Spleen (tissue), 11 donors: ENCODE data around the gene BANP. TPM values are rescaled to one million over a fixed set of nuclear protein-coding genes. Genes with fewer than 3 reads are reported as not detected.
A peak's percentile ranks its signal among the peaks of the same experiment; 100 is the strongest.

ENCODE experiments used
- DNase-seq: peaks from one replicate; pipeline ENCODE4 v3.0.0-alpha.2; 2020
- H3K27ac ChIP-seq, 8 donors: fragments of 200-600 bp; sonication (generic) in 7 of 8; 1 replicate in 4 of 8; 2 replicates in 4 of 8; pipeline versions ENCODE4 v1.5.0 to v1.8.0; 2016 to 2021; ENCODE audit warnings: inconsistent platforms in 4 of 8, mild to moderate bottlenecking in 4 of 8, moderate library complexity in 1 of 8
- H3K27me3 ChIP-seq, 7 donors: fragments of 200-600 bp; sonication (generic) in 6 of 7; replicated peaks in 1 of 7; 1 replicate in 4 of 7; 2 replicates in 3 of 7; pipeline versions ENCODE4 v1.5.0 to v1.8.0; 2016 to 2021; ENCODE audit warnings: inconsistent platforms in 3 of 7, mild to moderate bottlenecking in 1 of 7
- H3K36me3 ChIP-seq, 6 donors: fragments of 200-600 bp; sonication (generic) in 5 of 6; 1 replicate in 4 of 6; 2 replicates in 2 of 6; pipeline versions ENCODE4 v1.5.0 to v1.8.0; 2016 to 2021; ENCODE audit warnings: inconsistent platforms in 2 of 6
- H3K4me1 ChIP-seq, 6 donors: fragments of 200-600 bp; sonication (generic) in 5 of 6; 1 replicate in 3 of 6; 2 replicates in 3 of 6; pipeline versions ENCODE4 v1.5.0 to v1.8.0; 2016 to 2021; ENCODE audit warnings: inconsistent platforms in 3 of 6
- H3K4me3 ChIP-seq, 8 donors: fragments of 200-600 bp; sonication (generic) in 7 of 8; 1 replicate in 4 of 8; 2 replicates in 4 of 8; pipeline versions ENCODE4 v1.5.0 to v1.8.0; 2016 to 2021; ENCODE audit warnings: inconsistent platforms in 4 of 8, mild to moderate bottlenecking in 4 of 8, moderate library complexity in 2 of 8
- H3K9me3 ChIP-seq, 8 donors: fragments of 200-600 bp; sonication (generic) in 7 of 8; 1 replicate in 4 of 8; 2 replicates in 4 of 8; pipeline versions ENCODE4 v1.5.0 to v1.8.0; 2016 to 2021; ENCODE audit warnings: inconsistent platforms in 4 of 8
- CTCF ChIP-seq, 11 experiments: fragments of 200-600 bp in 7 of 11; fragments of 450-650 bp in 4 of 11; sonication (generic) in 4 of 11; IDR thresholded peaks in 8 of 11; conservative IDR thresholded peaks in 3 of 11; 1 replicate in 7 of 11; 2 replicates in 4 of 11; pipeline versions ENCODE4 v1.4.0 to v1.8.0; 2016 to 2021; ENCODE audit warnings: antibody characterized with exemption in 11 of 11, inconsistent platforms in 4 of 11, mild to moderate bottlenecking in 1 of 11
- POLR2A ChIP-seq, 3 donors: fragments of 450-650 bp; IDR thresholded peaks; one replicate each; pipeline ENCODE4 v1.5.1; 2017; ENCODE audit warnings: antibody characterized with exemption in 3 of 3, mild to moderate bottlenecking in 1 of 3
- POLR2AphosphoS5 ChIP-seq, 3 donors: sonication (generic); formaldehyde crosslinking; IDR thresholded peaks; one replicate each; pipeline ENCODE4 v1.5.1; 2017; ENCODE audit warnings: antibody characterized with exemption in 3 of 3
- WGBS, 5 donors: extraction: QIAGEN DNeasy Blood & Tissue Kit in 3 of 5; methylation state at CpG; one replicate each; pipeline versions ENCODE4 v1.1.5 to v1.1.7; 2013 to 2018; 5-methylcytosine and 5-hydroxymethylcytosine counted together
- intact Hi-C: fragments of 100-400 bp; cut with DNase I; formaldehyde crosslinking; loops from one replicate; pipeline ENCODE4 v1.15.0; 2023; ENCODE audit warnings: low total_unique reads
- polyA plus RNA-seq, 3 donors: library from polyadenylated mRNA; stranded (reverse); fragments of 200-250 nt; gene quantifications; one replicate each; pipeline ENCODE4 v1.2.1, GENCODE V29; 2013
- total RNA-seq, 7 donors: library from RNA; depleted of rRNA in 3 of 7; stranded (reverse); fragments of >200 nt in 3 of 7; fragmentation: NEBNext Ultra II Directional in 4 of 7; extraction: Animal tissue kit (Norgen Biotek cat#: 25700) in 4 of 7; gene quantifications; one replicate each; pipeline versions ENCODE4 v1.1.0 to v1.2.1, GENCODE V29; 2016 to 2021
- donor health status: healthy with polysubstance abuse.
- donor health status: DM: no; HTN: no; CAD: no; lungs with moderate emphysema.
- donor health status: DM: no; HTN: no; CAD: no.
- donor health status: Bipolar disorder and iron deficiency.
- donor health status: healthy.
- donor health status: DM: no; HTN: no; CAD: no.
- donor health status: DM: yes; HTN: yes; CAD: no.

The BANP gene
- total and polyA plus RNA-seq, 10 donors = 15.9 to 57.1 (median 42.7) TPM

DNA sequence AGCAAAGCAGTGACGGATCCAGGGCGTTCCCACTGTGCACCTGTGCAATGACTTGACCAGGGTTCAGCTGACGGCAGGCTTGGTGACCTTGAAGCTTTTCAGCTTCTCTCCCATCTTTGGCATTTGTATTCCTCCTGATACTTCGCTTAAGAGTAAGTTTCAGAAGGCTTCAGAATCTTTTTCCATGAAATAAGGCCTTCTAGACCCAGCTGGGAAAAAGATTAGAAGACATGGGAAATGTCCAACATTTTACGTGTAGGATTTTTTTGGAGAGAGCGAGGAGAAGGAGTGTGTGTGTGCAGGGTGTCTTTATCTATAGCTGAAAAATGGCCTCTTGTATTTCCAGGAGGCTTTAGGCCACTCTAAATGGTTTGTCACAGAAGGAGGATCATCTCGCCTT is 104.1 kb downstream of the BANP start:
- WGBS, 5 donors = 95 to 98% (median 97%) methylated on average over 7 of the region's 7 CpGs
- Histone ChIP-seq H3K36me3 (peaks cover 0 to 75% (median 32%) of the 10 kb centered on the region in 6 donors), H3K9me3 (no peaks in the 10 kb centered on the region), H3K27ac (no peak overlapping the region), H3K27me3 (no peaks in the 10 kb centered on the region), H3K4me3 (no peak overlapping the region), H3K4me1 (no peaks in the 10 kb centered on the region)
- intact Hi-C loops = no loop called here
- TF ChIP-seq CTCF (IDR thresholded peaks at IDR 0.05 in 8 of 11, conservative IDR thresholded peaks at IDR 0.05 in 3 of 11) = no peak
- no peak for TF ChIP-seq POLR2AphosphoS5 (IDR thresholded peaks at IDR 0.05)
- TF ChIP-seq POLR2A (IDR thresholded peaks at IDR 0.05) = no peak
- no peak for DNase-seq

DNA sequence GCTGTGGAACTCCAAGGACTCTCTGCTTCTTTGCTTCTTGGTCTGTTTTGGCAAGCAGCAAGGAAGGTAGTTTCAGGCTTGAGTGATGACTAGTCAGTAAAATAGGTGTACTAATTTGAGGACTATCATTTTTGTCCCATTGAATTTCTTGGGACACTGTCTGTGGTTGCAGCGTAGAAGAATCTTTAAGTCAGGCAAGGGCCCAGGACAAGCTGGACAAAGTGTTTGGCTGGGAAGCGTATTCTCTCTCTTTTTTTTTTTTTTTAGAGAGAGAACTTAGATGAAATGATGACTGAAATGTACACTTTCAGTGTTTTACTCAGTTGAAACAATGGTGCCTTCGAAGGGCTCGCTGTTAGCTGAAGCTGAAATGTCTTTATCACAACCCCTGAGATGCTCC is 105.0 kb downstream of the BANP start:
- intact Hi-C loops = no loop called here
- H3K9me3 ChIP-seq = no peaks in the 10 kb centered on the region
- TF ChIP-seq CTCF (IDR thresholded peaks at IDR 0.05 in 8 of 11, conservative IDR thresholded peaks at IDR 0.05 in 3 of 11) (no peak), POLR2A (IDR thresholded peaks at IDR 0.05) (no peak), POLR2AphosphoS5 (IDR thresholded peaks at IDR 0.05) (no peak)
- 82 to 95% (median 87%) methylated on average over 4 of the region's 4 CpGs for WGBS, 5 donors
- H3K4me1 ChIP-seq = no peaks in the 10 kb centered on the region
- H3K27ac ChIP-seq = no peak overlapping the region
- DNase-seq = no peak
- no peaks in the 10 kb centered on the region for H3K27me3 ChIP-seq
- H3K36me3 ChIP-seq = peaks cover 0 to 75% (median 31%) of the 10 kb centered on the region in 6 donors
- H3K4me3 ChIP-seq = no peak overlapping the region

DNA sequence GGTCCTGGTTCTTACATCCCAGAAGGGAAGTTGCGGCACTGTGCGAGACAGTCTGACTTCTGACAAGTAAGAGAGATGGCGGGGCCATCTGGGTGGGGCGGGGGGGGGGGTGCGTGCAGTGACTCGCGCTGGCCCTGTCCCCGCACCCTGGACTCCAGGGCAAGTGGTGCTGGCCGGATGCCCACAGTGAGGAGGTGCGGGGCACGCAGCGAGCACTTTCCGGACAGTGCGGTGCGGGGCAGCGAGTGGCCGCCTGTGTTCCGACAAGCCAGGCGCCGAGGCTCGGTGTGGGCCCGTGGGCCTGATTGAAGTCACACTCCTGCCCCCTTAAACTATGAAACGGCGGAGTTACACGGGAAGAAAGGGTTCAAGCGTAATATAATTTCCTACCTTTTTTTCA is 106.4 kb downstream of the BANP start:
- DNase-seq = peak; percentile 64
- Histone ChIP-seq H3K9me3 (no peaks in the 10 kb centered on the region), H3K4me3 (no peak overlapping the region), H3K27ac (no peak overlapping the region), H3K27me3 (no peaks in the 10 kb centered on the region), H3K4me1 (no peaks in the 10 kb centered on the region), H3K36me3 (peaks cover 0 to 75% (median 28%) of the 10 kb centered on the region in 6 donors)
- intact Hi-C loops = no loop called here
- whole genome bisulfite sequencing, 5 donors = 93 to 96% (median 96%) methylated on average over 25 to 26 of the region's 26 CpGs
- TF ChIP-seq CTCF (IDR thresholded peaks at IDR 0.05 in 8 of 11, conservative IDR thresholded peaks at IDR 0.05 in 3 of 11) (no peak), POLR2AphosphoS5 (IDR thresholded peaks at IDR 0.05) (no peak), POLR2A (IDR thresholded peaks at IDR 0.05) (no peak)

DNA sequence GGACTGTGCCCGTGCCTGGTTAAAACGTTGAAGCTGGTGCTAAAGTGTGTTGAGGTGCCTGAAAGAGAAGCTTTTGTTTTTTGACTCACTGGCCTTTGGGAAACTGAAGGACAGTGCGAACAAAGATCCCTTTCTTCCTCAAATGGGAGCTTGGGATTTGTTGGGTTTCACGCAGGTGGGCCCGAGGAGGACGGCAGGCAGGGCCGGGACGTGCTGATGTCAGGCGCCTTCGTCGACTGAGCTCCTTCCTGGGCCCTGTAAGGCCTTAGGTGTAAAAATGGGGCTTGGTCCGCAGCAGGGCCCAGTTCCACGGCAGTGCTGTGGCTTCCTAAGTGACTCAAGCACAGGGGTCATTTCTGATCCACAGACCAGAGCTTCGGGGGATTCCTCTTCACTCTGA is 106.9 kb downstream of the BANP start:
- Histone ChIP-seq H3K36me3 (peaks cover 0 to 75% (median 28%) of the 10 kb centered on the region in 6 donors), H3K27ac (no peak overlapping the region), H3K4me1 (no peaks in the 10 kb centered on the region), H3K4me3 (no peak overlapping the region), H3K27me3 (no peaks in the 10 kb centered on the region), H3K9me3 (no peaks in the 10 kb centered on the region)
- intact Hi-C loops = no loop called here
- WGBS, 5 donors = 89 to 96% (median 89%) methylated on average over 14 of the region's 14 CpGs
- DNase-seq = peak; percentile 18
- no peak for TF ChIP-seq CTCF (IDR thresholded peaks at IDR 0.05 in 8 of 11, conservative IDR thresholded peaks at IDR 0.05 in 3 of 11)
- no peak for TF ChIP-seq POLR2AphosphoS5 (IDR thresholded peaks at IDR 0.05)
- no peak for TF ChIP-seq POLR2A (IDR thresholded peaks at IDR 0.05)
